Heart left ventricle (tissue), 16 donors: ENCODE data around the gene TULP4. TPM values are rescaled to one million over a fixed set of nuclear protein-coding genes. Genes with fewer than 3 reads are reported as not detected.

Experiments
- ATAC-seq, 4 donors: fragments of 200-7000 bp; cut with Tn5 transposase; one replicate each; pipeline ENCODE4 v1.9.1; 2020 to 2022; ENCODE audit warnings: moderate library complexity in 4 of 4, mild to moderate bottlenecking in 3 of 4, moderate number of reproducible peaks in 1 of 4
- DNase-seq, 5 donors: peaks; one replicate each; pipeline ENCODE4 v3.0.0-alpha.2; 2020
- H3K27ac ChIP-seq, 12 donors: fragments of 200-600 bp; sonication (generic) in 4 of 12; one replicate each; pipeline versions ENCODE4 v1.5.0 to v1.8.0; 2016 to 2022; ENCODE audit warnings: mild to moderate bottlenecking in 2 of 12
- H3K27me3 ChIP-seq, 9 donors: fragments of 200-600 bp; sonication (generic) in 2 of 9; one replicate each; pipeline versions ENCODE4 v1.5.1 to v1.8.0; 2016 to 2022; ENCODE audit warnings: mild to moderate bottlenecking in 3 of 9
- H3K36me3 ChIP-seq, 9 donors: fragments of 200-600 bp; sonication (generic) in 2 of 9; one replicate each; pipeline versions ENCODE4 v1.5.0 to v1.8.0; 2018 to 2022; ENCODE audit warnings: mild to moderate bottlenecking in 2 of 9
- H3K4me1 ChIP-seq, 12 donors: fragments of 200-600 bp; sonication (generic) in 4 of 12; one replicate each; pipeline versions ENCODE4 v1.5.0 to v1.8.0; 2016 to 2022; ENCODE audit warnings: mild to moderate bottlenecking in 3 of 12
- H3K4me3 ChIP-seq, 12 donors: fragments of 200-600 bp; sonication (generic) in 4 of 12; one replicate each; pipeline versions ENCODE4 v1.5.0 to v1.8.0; 2017 to 2022; ENCODE audit warnings: mild to moderate bottlenecking in 9 of 12, moderate library complexity in 4 of 12
- H3K9me3 ChIP-seq, 12 donors: fragments of 200-600 bp; sonication (generic) in 4 of 12; one replicate each; pipeline versions ENCODE4 v1.5.0 to v1.8.0; 2016 to 2022; ENCODE audit warnings: mild to moderate bottlenecking in 1 of 12
- POLR2A ChIP-seq, 2 donors: fragments of 450-650 bp; IDR thresholded peaks; one replicate each; pipeline ENCODE4 v1.6.1; 2017; ENCODE audit warnings: antibody characterized with exemption in 2 of 2, mild to moderate bottlenecking in 2 of 2, moderate library complexity in 2 of 2
- WGBS, 4 donors: extraction: QIAGEN DNeasy Blood & Tissue Kit in 2 of 4; methylation state at CpG; one replicate each; pipeline versions ENCODE4 v1.1.5 to v1.1.7; 2013 to 2018; 5-methylcytosine and 5-hydroxymethylcytosine counted together
- intact Hi-C, 10 donors: fragments of 100-400 bp; cut with DNase I; formaldehyde crosslinking; loops; one replicate each; pipeline versions ENCODE4 v1.11.1 to v1.14.2; 2022
- long read RNA-seq, 3 donors: library from polyadenylated mRNA; unstranded; transcript quantifications; one replicate each; pipeline ENCODE4 v2.0.0, GENCODE V29; 2020 to 2021
- polyA plus RNA-seq, 2 donors: library from polyadenylated mRNA; stranded (reverse); fragments of 200-250 nt; gene quantifications; one replicate each; pipeline ENCODE4 v1.2.3, GENCODE V29; 2013
- total RNA-seq, 9 donors: library from RNA; depleted of rRNA in 2 of 9; stranded (reverse); fragments of >200 nt in 2 of 9; fragmentation: NEBNext Ultra II Directional in 3 of 9; extraction: Animal tissue kit (Norgen Biotek cat#: 25700) in 3 of 9; gene quantifications; one replicate each; pipeline versions ENCODE4 v1.1.0 to v1.2.4, GENCODE V29; 2016 to 2023
- TF ChIP-seq, protein P1 (sequence below), 12 donors: fragments of 200-600 bp; sonication (generic) in 4 of 12; IDR thresholded peaks; one replicate each; pipeline versions ENCODE4 v1.5.0 to v1.8.0; 2018 to 2022; ENCODE audit warnings: antibody characterized with exemption in 12 of 12, mild to moderate bottlenecking in 5 of 12
- donor health status: ischemic (EF 13 %, LVEDD 7.1; RV severe dilation, severe dysfunction).
- donor health status: healthy with polysubstance abuse.
- donor health status: DM: no; HTN: yes; CAD: no.
- donor health status: DM: no; HTN: no; CAD: no.
- donor health status: ischemic (EF 25% LVEDD 6.9; RV normal size, moderate dysfunction).
- donor health status: ischemic (EF 25% LVEDD 5.7; RV mildly dilated, moderate dysfunction).
- donor health status: healthy.
- donor health status: DM: yes; HTN: yes; CAD: no.
- donor health status: ischemic (EF 35%, LVEDD 5.7; RV mildly dilated, moderate dysfunction).
- donor health status: nonischemic (EF 11% LVEDD 7.7; RV severe dilation, severe dysfunction).
- donor health status: DM: yes; HTN: yes; CAD: no.
- donor health status: PGD.
- donor health status: ischemic (EF 29% LVEDD 5.4; RV normal size, mild dysfunction).
- donor health status: nonischemic (EF 23%, LVEDD 6.1; RV moderate dilation, normal function).

The TULP4 gene, protein sequence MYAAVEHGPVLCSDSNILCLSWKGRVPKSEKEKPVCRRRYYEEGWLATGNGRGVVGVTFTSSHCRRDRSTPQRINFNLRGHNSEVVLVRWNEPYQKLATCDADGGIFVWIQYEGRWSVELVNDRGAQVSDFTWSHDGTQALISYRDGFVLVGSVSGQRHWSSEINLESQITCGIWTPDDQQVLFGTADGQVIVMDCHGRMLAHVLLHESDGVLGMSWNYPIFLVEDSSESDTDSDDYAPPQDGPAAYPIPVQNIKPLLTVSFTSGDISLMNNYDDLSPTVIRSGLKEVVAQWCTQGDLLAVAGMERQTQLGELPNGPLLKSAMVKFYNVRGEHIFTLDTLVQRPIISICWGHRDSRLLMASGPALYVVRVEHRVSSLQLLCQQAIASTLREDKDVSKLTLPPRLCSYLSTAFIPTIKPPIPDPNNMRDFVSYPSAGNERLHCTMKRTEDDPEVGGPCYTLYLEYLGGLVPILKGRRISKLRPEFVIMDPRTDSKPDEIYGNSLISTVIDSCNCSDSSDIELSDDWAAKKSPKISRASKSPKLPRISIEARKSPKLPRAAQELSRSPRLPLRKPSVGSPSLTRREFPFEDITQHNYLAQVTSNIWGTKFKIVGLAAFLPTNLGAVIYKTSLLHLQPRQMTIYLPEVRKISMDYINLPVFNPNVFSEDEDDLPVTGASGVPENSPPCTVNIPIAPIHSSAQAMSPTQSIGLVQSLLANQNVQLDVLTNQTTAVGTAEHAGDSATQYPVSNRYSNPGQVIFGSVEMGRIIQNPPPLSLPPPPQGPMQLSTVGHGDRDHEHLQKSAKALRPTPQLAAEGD (N-terminal part only)
- total RNA-seq (100 to 1,000 TPM in 5 of 9 donors, 10 to 100 TPM in 4; 84.5 to 134 (median 100) TPM), polyA plus RNA-seq (10 to 100 TPM in 1 of 2 donors, 1 to 10 TPM in 1; 9.6 to 16.2 TPM)
- long read RNA-seq, donor 1, partial matches to known transcripts: 1 of 3 reads
- long read RNA-seq, donor 1, other reads (novel, unspliced or antisense): 1 of 3 reads
- long read RNA-seq, donor 2, partial matches to known transcripts: 1 of 8 reads
- long read RNA-seq, donor 2, other reads (novel, unspliced or antisense): 6 of 8 reads
- long read RNA-seq, donor 3, partial matches to known transcripts: 3 of 7 reads
- long read RNA-seq, donor 3, other reads (novel, unspliced or antisense): 4 of 7 reads

DNA sequence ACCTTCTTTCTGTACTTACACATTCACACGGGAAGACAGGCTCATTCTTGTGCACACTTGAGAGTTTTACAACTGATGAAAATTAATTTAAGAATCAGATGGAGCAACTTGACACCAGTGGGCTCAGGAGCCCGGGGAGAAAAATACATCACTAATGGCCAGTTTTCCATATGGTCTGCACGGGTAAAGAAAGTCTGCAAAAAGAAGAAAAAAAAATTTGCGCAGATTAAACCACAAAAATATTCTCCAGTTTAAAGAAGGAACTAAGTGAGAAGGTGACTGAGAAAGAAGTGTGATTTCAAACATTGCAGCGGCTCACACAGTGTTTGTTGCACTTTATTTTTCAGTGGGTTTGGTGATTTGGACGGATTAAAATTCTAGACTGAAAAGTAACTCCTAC lies at the start of gene TULP4:
Gene TULP4, plus strand, starts transcription at position 301 of the 400 bp plus-strand sequence. CDS start 1,552 bp downstream, outside the sequence.
- DNase-seq: no peak
- no peak within 1 kb of the TSS for H3K4me3 ChIP-seq
- 78 to 83% (median 80%) methylated on average over 6 of the region's 6 CpGs for WGBS, 4 donors
- H3K9me3 ChIP-seq: peaks cover 0 to 14% (median 6%) of the 10 kb centered on the region in 12 donors
- peaks cover 0 to 4% (median 0%) of the 10 kb centered on the region in 12 donors for H3K4me1 ChIP-seq
- no peaks in the 10 kb centered on the region for H3K27me3 ChIP-seq
- intact Hi-C loops: no loop called here
- peak within 1 kb of the TSS in 3 of 12 donors; percentile 19 to 49 (median 39) for H3K27ac ChIP-seq
- H3K36me3 ChIP-seq: peaks cover 0 to 46% (median 19%) of the 10 kb centered on the region in 9 donors
- TF ChIP-seq POLR2A (IDR thresholded peaks at IDR 0.05): no peak
- TF ChIP-seq, protein P1, sequence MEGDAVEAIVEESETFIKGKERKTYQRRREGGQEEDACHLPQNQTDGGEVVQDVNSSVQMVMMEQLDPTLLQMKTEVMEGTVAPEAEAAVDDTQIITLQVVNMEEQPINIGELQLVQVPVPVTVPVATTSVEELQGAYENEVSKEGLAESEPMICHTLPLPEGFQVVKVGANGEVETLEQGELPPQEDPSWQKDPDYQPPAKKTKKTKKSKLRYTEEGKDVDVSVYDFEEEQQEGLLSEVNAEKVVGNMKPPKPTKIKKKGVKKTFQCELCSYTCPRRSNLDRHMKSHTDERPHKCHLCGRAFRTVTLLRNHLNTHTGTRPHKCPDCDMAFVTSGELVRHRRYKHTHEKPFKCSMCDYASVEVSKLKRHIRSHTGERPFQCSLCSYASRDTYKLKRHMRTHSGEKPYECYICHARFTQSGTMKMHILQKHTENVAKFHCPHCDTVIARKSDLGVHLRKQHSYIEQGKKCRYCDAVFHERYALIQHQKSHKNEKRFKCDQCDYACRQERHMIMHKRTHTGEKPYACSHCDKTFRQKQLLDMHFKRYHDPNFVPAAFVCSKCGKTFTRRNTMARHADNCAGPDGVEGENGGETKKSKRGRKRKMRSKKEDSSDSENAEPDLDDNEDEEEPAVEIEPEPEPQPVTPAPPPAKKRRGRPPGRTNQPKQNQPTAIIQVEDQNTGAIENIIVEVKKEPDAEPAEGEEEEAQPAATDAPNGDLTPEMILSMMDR (IDR thresholded peaks at IDR 0.05): no peak
- ATAC-seq: no peak

DNA sequence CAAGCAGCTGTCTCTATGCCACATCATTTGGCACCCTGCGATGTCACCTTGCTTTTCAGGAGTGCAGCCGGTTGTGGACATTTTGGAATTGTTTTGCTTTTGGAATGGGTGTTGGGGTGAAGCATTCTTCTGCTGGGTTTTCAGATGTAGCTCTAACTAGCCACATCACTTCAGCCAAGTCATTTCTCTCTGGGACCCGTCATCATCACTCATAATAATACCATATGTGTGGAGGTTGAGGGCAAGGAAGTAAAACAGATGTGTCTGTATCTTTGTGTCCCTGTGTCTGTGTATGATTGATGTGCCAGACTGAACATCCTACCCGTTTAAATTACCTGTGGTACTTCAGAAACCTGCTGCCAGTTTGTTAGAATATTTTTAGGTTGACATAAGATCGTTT lies 49.5 kb upstream of the TULP4 start:
- no peak for TF ChIP-seq POLR2A (IDR thresholded peaks at IDR 0.05)
- TF ChIP-seq, protein P1 (IDR thresholded peaks at IDR 0.05): no peak
- Histone ChIP-seq H3K27me3 (no peaks in the 10 kb centered on the region), H3K4me1 (no peaks in the 10 kb centered on the region), H3K27ac (no peak overlapping the region), H3K4me3 (no peak overlapping the region), H3K9me3 (no peaks in the 10 kb centered on the region), H3K36me3 (peaks cover 0 to 4% (median 0%) of the 10 kb centered on the region in 9 donors)
- no peak for DNase-seq
- no peak for ATAC-seq
- intact Hi-C loops: no loop called here
- 66 to 76% (median 72%) methylated on average over 5 of the region's 5 CpGs for WGBS, 4 donors

DNA sequence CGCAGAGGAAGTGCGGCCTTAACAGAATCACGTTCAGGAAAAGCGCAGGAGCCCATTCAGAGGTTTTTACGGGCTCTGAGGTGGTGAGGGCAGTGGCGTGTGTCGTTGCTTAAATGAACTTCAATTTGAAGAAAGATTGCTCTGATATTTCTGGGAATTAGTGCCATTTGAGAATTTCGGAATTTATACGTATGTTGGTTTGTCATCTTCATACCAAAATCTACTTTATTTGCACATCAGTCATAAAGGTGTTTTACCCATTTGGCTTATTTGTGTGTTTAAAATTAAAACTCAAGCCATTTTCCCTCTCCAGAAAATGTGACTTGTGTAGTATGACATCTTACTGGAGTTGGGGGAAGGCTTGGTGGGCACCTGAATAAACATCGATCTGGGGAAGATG lies 48.1 kb upstream of the TULP4 start:
- H3K27me3 ChIP-seq: no peaks in the 10 kb centered on the region
- H3K4me1 ChIP-seq: peaks cover 0 to 8% (median under 1%) of the 10 kb centered on the region in 12 donors
- DNase-seq: no peak
- H3K9me3 ChIP-seq: no peaks in the 10 kb centered on the region
- ATAC-seq: no peak
- WGBS, 4 donors: 97 to 98% (median 98%) methylated on average over 10 of the region's 10 CpGs
- H3K27ac ChIP-seq: no peak overlapping the region
- no peak for TF ChIP-seq POLR2A (IDR thresholded peaks at IDR 0.05)
- TF ChIP-seq, protein P1 (IDR thresholded peaks at IDR 0.05): no peak
- H3K4me3 ChIP-seq: no peak overlapping the region
- peaks cover 0 to 4% (median 0%) of the 10 kb centered on the region in 9 donors for H3K36me3 ChIP-seq
- intact Hi-C loops: no loop called here
